22Rv1 (cell line): ENCODE data around the gene NPAS2.

Experiments
- CTCF ChIP-seq: fragments of 450-650 bp; IDR thresholded peaks from 2 replicates; pipeline ENCODE4 v1.5.1; 2017; ENCODE audit warnings: mild to moderate bottlenecking
- ZFX ChIP-seq: fragments of 450-650 bp; IDR thresholded peaks from 2 replicates; pipeline ENCODE4 v1.6.1; 2017; ENCODE audit warnings: antibody characterized with exemption, borderline replicate concordance

DNA sequence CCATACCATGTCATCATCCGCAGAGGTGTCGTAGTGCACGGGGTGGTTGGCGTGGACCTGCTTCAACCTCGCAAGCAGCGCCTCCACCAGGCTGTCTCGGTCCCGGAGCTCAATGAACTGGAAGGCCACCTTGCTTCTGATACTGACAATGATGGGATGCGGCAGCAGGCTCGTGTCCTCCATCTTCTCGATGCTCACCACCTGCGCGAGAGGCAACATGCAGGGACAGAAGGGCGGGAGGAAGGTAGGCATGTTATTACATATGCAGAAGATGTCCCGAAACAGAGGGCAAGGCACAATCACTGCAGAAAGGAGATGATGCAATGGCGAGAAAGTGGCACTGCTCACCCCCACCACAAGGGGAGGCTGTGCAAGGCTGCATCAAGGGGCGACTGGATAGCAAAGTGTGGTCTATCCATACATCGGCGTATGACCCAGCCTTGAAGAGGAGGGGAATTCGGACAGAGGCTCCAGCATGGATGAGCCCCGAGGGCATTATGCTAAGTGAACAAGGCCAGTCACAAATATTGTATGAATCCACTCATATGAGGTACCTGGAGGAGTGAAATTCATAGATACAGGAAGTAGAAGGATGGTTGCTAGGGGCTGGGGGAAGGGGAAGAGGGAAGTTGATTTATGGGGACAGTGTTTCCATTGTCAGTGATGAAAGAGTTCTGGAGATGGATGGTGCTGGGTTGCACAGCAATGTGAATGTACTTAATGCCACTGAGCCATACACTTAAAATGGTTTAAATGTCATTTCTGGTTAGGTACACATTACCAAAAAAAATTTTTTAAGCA, 218.7 kb downstream of the NPAS2 start:
- TF ChIP-seq CTCF (peak; percentile 76), ZFX (no peak)
